ENCODE results near the gene PRRT1. TPM values are rescaled to one million over a fixed set of nuclear protein-coding genes. Genes with fewer than 3 reads are reported as not detected.
A peak's percentile ranks its signal among the peaks of the same experiment; 100 is the strongest.

Gene PRRT1
- total and polyA plus RNA-seq, 3 experiments from 2014 or later, result 0.35 to 0.72 (median 0.55) TPM

DNA sequence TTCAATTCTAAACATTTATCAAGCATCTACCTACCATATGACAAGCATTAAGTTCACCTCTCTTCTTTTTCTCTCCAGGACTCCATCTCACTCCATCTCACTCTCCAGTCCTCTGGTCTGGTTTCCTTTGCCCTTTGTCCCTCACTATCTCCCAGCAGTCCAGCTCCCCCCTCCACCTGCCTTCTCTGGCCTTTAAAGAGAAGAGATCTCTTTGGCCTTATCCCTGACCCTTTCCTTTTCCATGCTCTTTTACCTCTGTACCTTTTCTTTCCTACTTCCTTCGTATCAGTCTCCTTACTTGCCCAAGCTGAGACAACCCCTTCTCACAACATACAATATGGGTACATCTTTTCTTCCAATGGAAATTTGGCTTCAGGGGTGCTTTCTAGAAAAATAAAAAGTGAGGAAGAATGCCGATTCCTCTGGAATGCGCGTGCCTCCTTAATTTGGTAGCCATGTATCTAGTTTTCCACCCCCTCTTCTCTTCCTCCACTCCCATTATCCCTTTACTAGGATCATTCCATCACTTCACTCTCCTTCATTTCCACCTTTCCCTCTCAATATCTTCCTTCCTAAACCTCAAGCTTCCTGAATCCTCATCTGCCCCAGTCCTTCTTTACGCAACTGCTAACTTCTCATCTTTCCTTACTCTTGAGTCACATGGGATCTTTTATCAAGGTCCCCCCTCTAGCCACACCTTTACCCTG is 24.9 kb upstream of the PRRT1 start:
- Histone ChIP-seq H3K36me3 (ENCODE audit: insufficient read depth, low read length) (no peaks in the 10 kb centered on the region), H3K9me3 (ENCODE audit: low read length) (no peaks in the 10 kb centered on the region), H3K4me1 (ENCODE audit: insufficient read depth, low read length) (peaks cover 69% of the 10 kb centered on the region), H3K4me3 (ENCODE audit: low read length) (peak overlapping the region; percentile 75), H3K27ac (ENCODE audit: low read depth, low read length) (peak overlapping the region; percentile 93), H3K27me3 (ENCODE audit: insufficient read depth, low read length, poor library complexity, severe bottlenecking) (no peaks in the 10 kb centered on the region)
- Mint-ChIP-seq H3K9me3 (no peaks in the 10 kb centered on the region), H3K4me1 (peaks cover 61 to 85% (median 81%) of the 10 kb centered on the region in 3 donors), H3K27me3 (no peaks in the 10 kb centered on the region), H3K27ac (peak overlapping the region; percentile 92 to 99 (median 98)), H3K4me3 (peak overlapping the region; percentile 82 to 99 (median 95)), H3K36me3 (peaks cover 4 to 34% (median 13%) of the 10 kb centered on the region in 3 donors)
- CTCF ChIA-PET, result interaction anchor here (0.7 to 2.5 kb wide), 4 partner anchors 14 to 58 kb away, joined by 3 to 16 read pairs (median 6); partner anchors contain the start of gene PBX2
- POLR2A ChIA-PET, result interaction anchor here (0.7 to 4.4 kb wide), 6 partner anchors 14 to 82 kb away, joined by 4 to 20 read pairs (median 6); partner anchors contain the start of genes GPSM3 and PBX2
- no peak for DNase-seq

DNA sequence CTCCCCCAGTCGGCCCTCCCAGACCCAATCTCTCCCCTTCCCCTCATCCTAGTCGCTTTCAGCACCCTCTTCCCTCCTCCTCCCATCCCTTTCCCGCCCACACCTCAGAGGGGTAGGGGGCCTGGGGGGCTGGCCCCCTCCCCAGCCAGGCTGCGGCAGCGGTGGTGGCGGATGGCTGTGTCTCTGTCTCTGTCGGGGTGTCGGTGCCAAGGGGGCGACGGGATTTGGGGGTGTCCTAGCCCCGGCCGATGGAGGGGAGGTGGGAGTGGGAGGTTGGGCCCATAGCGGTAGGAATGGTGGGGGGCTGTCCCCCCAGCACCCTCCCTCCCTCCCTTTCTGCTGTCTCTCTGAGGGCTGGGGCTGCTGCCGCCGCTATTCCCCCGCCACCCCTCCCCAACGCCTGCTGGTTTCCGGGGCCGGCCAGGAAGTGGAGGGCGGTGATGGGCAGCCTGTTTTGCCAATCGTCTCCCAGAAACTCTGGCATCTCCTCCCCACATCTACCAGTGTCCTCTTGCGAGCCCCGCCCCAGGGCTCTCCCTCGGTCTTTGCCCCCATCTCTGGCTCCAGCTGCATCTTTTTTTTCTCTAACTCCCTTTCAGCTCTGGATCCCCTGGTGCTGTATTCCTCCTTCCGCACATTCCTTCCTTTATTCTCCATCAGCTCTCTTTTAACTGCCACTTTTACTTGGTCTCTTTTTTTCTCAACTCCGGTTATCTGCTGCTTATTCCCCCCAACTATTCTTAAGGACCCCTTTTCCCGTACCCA is 24.2 kb upstream of the PRRT1 start, which contains the start of gene AGPAT1:
Gene AGPAT1, minus strand, starts transcription at position 374 of the 765 bp plus-strand sequence. CDS start 4,588 bp downstream, outside the sequence.
- no peaks in the 10 kb centered on the region for H3K36me3 ChIP-seq (ENCODE audit: insufficient read depth, low read length)
- H3K27ac ChIP-seq (ENCODE audit: low read depth, low read length), result peak within 1 kb of the TSS; percentile 93
- peak within 1 kb of the TSS; percentile 75 for H3K4me3 ChIP-seq (ENCODE audit: low read length)
- Mint-ChIP-seq H3K27ac (peak within 1 kb of the TSS; percentile 92 to 99 (median 98)), H3K27me3 (no peaks in the 10 kb centered on the region), H3K4me1 (peaks cover 63 to 86% (median 80%) of the 10 kb centered on the region in 3 donors), H3K36me3 (peaks cover 4 to 34% (median 16%) of the 10 kb centered on the region in 3 donors), H3K9me3 (no peaks in the 10 kb centered on the region), H3K4me3 (peak within 1 kb of the TSS; percentile 82 to 99 (median 95))
- peak; percentile 93 to 97 (median 94) for DNase-seq
- POLR2A ChIA-PET, result interaction anchor here (0.7 to 4.4 kb wide), 4 partner anchors 14 to 81 kb away, joined by 4 to 20 read pairs (median 5); partner anchors contain the start of gene PBX2
- CTCF ChIA-PET, result interaction anchor here (0.7 to 2.5 kb wide), 3 partner anchors 14 to 47 kb away, joined by 3 to 16 read pairs (median 8); partner anchors contain the start of gene PBX2
- no peaks in the 10 kb centered on the region for H3K9me3 ChIP-seq (ENCODE audit: low read length)
- H3K4me1 ChIP-seq (ENCODE audit: insufficient read depth, low read length), result peaks cover 64% of the 10 kb centered on the region
- no peaks in the 10 kb centered on the region for H3K27me3 ChIP-seq (ENCODE audit: insufficient read depth, low read length, poor library complexity, severe bottlenecking)

DNA sequence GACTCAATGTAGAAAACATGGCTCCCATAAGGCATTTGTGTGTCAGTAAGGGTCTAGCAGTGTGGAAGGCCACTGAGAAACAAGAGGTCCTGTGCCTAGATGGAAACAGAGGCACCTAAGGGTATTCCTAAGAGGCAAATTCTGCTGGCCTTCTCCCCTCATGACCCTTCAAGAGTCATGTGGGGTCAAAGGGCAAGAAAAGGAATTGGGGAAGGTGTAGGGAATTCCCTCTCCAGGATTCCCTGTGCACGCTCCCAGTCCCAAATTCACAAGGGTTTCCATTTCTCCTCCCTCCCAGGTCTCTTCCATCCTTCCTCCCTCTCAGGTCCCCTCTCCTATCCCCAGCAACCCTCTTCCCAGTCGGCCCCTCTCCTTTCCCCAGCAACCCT is 23.6 kb upstream of the PRRT1 start:
- H3K9me3 Mint-ChIP-seq, result no peaks in the 10 kb centered on the region

DNA sequence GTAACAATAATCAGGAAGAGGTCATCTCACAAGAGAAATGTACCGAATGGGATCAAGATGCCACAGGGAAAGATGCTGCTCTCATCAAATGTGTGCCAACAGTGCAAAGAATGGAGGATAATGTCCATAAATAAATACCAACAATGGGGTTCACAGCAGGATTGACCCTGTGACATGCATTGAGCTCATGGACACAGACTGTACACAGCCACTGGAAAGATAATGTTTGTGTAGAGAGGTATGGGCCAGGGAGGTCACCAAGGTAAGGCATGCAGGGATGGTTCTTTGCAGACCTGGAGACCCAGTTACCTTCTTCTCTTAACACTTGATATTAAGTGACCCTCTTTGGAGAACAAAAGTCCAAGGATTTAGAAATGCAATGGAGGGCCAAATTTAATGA is 22.7 kb upstream of the PRRT1 start:
- Mint-ChIP-seq H3K27me3 (no peaks in the 10 kb centered on the region), H3K9me3 (no peaks in the 10 kb centered on the region), H3K4me1 (peaks cover 52 to 71% (median 65%) of the 10 kb centered on the region in 3 donors), H3K27ac (peak overlapping the region in 6 of 8 donors; percentile 11 to 89 (median 36)), H3K36me3 (peaks cover 0 to 35% (median 14%) of the 10 kb centered on the region in 3 donors), H3K4me3 (peak overlapping the region; percentile 14 to 99 (median 80))
- CTCF ChIA-PET, result no interaction called here
- no peaks in the 10 kb centered on the region for H3K27me3 ChIP-seq (ENCODE audit: insufficient read depth, low read length, poor library complexity, severe bottlenecking)
- POLR2A ChIA-PET, result no interaction called here
- no peaks in the 10 kb centered on the region for H3K9me3 ChIP-seq (ENCODE audit: low read length)
- no peak overlapping the region for H3K27ac ChIP-seq (ENCODE audit: low read depth, low read length)
- peaks cover 7% of the 10 kb centered on the region for H3K36me3 ChIP-seq (ENCODE audit: insufficient read depth, low read length)
- DNase-seq, result no peak
- no peak overlapping the region for H3K4me3 ChIP-seq (ENCODE audit: low read length)
- peaks cover 51% of the 10 kb centered on the region for H3K4me1 ChIP-seq (ENCODE audit: insufficient read depth, low read length)

More for the DNA sequence above, 23.6 kb upstream of the PRRT1 start:
- Mint-ChIP-seq H3K27ac (peak overlapping the region; percentile 11 to 94 (median 90)), H3K4me1 (peaks cover 58 to 80% (median 74%) of the 10 kb centered on the region in 3 donors), H3K36me3 (peaks cover under 1 to 34% (median 10%) of the 10 kb centered on the region in 3 donors), H3K27me3 (no peaks in the 10 kb centered on the region), H3K4me3 (peak overlapping the region; percentile 80 to 99 (median 95))
- CTCF ChIA-PET, result no interaction called here
- no peaks in the 10 kb centered on the region for H3K36me3 ChIP-seq (ENCODE audit: insufficient read depth, low read length)
- peak overlapping the region; percentile 75 for H3K4me3 ChIP-seq (ENCODE audit: low read length)
- H3K9me3 ChIP-seq (ENCODE audit: low read length), result no peaks in the 10 kb centered on the region
- H3K27me3 ChIP-seq (ENCODE audit: insufficient read depth, low read length, poor library complexity, severe bottlenecking), result no peaks in the 10 kb centered on the region
- peaks cover 60% of the 10 kb centered on the region for H3K4me1 ChIP-seq (ENCODE audit: insufficient read depth, low read length)
- no peak for DNase-seq
- peak overlapping the region; percentile 93 for H3K27ac ChIP-seq (ENCODE audit: low read depth, low read length)
- POLR2A ChIA-PET, result no interaction called here

DNA sequence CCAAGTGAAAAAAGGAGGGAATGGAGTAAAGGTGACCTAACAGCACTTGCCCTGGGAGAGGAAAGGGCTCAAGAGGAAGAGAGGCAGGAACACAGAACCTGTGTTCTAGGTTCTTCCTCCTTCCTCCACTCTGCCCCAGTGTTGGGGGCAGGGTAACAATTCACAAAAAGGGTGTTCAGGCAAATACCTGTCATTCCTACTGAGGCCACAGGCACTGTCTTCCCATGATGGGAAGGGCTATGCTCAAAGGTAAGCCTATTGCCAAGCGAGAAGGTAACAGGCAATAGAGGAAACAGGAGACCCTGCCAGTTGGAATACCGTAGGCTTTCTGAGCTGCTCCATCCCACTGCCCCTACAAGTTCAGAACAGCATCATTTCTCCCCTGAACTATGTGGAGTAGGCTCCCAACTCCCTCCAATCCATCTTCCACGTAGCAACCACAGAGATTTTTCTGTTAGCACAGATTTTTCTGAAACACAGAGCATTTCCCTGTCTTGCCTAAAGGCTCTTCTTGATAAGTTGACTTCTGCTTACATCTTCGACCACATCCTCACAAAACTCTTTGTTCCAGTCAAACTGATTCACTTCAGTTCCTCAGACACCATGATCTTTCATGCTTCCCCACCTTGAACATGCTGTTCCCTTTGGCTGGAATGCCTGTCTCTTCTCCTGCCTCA is 21.4 kb upstream of the PRRT1 start:
- CTCF ChIA-PET, result no interaction called here
- Mint-ChIP-seq H3K4me3 (peak overlapping the region in 1 of 7 donors; percentile 8), H3K27ac (peak overlapping the region in 6 of 8 donors; percentile 11 to 75 (median 67)), H3K36me3 (peaks cover 0 to 36% (median 12%) of the 10 kb centered on the region in 3 donors), H3K4me1 (peaks cover 41 to 60% (median 53%) of the 10 kb centered on the region in 3 donors), H3K9me3 (no peaks in the 10 kb centered on the region), H3K27me3 (no peaks in the 10 kb centered on the region)
- Histone ChIP-seq H3K36me3 (ENCODE audit: insufficient read depth, low read length) (peaks cover 16% of the 10 kb centered on the region), H3K4me3 (ENCODE audit: low read length) (no peak overlapping the region), H3K9me3 (ENCODE audit: low read length) (no peaks in the 10 kb centered on the region), H3K27ac (ENCODE audit: low read depth, low read length) (no peak overlapping the region), H3K4me1 (ENCODE audit: insufficient read depth, low read length) (peaks cover 44% of the 10 kb centered on the region), H3K27me3 (ENCODE audit: insufficient read depth, low read length, poor library complexity, severe bottlenecking) (no peaks in the 10 kb centered on the region)
- no peak for DNase-seq
- POLR2A ChIA-PET, result no interaction called here

DNA sequence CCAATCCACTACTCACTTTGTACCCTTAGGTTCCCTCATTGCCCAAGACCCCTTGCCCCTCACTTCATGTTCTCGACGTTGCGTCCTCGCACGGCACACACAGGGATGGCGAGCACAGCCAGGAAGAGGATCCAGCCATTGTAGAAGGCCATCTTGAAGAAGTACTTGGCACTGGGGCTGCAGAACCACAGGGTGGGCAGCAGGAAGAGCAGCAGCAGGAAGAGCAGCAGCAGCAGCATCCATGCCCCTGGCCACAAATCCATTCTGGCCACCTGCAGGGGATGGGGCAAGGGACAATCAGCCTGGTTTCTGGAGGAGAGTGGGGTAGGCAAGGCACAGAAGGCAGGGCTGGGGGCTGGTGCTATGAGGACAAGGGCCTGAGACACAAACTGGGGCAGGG is 19.5 kb upstream of the PRRT1 start:
- Mint-ChIP-seq H3K9me3 (no peaks in the 10 kb centered on the region), H3K36me3 (peaks cover 0 to 52% (median 15%) of the 10 kb centered on the region in 3 donors), H3K4me3 (peak overlapping the region in 2 of 7 donors; percentile 26 to 64), H3K27ac (peak overlapping the region in 1 of 8 donors; percentile 74), H3K27me3 (no peaks in the 10 kb centered on the region), H3K4me1 (peaks cover 28 to 43% (median 35%) of the 10 kb centered on the region in 3 donors)
- H3K4me3 ChIP-seq (ENCODE audit: low read length), result no peak overlapping the region
- H3K27ac ChIP-seq (ENCODE audit: low read depth, low read length), result no peak overlapping the region
- H3K36me3 ChIP-seq (ENCODE audit: insufficient read depth, low read length), result peaks cover 16% of the 10 kb centered on the region
- H3K9me3 ChIP-seq (ENCODE audit: low read length), result no peaks in the 10 kb centered on the region
- H3K4me1 ChIP-seq (ENCODE audit: insufficient read depth, low read length), result peaks cover 33% of the 10 kb centered on the region
- ChIA-PET POLR2A (no interaction called here), CTCF (interaction anchor here (1.0 kb wide), 1 partner anchor 20 kb away, joined by 3 read pairs; the partner anchor contains the start of gene PRRT1)
- no peak for DNase-seq
- H3K27me3 ChIP-seq (ENCODE audit: insufficient read depth, low read length, poor library complexity, severe bottlenecking), result no peaks in the 10 kb centered on the region

DNA sequence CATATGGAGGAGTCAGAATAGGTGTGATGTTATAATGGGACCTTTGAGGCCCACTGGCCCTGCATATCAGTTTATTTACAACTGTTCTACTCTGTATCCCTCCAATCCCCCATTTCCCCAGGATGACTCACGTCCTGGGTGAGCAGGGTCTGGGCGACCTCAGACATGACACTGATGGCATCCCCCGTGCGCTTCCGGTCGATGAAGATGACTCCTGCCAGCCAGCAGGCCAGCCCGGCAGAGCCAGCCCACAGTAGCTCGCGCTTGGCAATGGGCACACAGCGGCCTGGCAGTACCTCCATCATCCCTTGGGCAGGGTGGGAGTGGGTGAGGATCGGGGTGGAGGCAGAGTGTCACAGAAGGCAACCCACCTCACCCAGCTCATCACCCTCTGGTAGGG is 18.6 kb upstream of the PRRT1 start:
- H3K27ac Mint-ChIP-seq, result no peak overlapping the region
- peaks cover 28% of the 10 kb centered on the region for H3K4me1 ChIP-seq (ENCODE audit: insufficient read depth, low read length)
- no peaks in the 10 kb centered on the region for H3K9me3 ChIP-seq (ENCODE audit: low read length)
- H3K4me3 Mint-ChIP-seq, result no peak overlapping the region
- no peaks in the 10 kb centered on the region for H3K27me3 Mint-ChIP-seq
- peaks cover 22 to 37% (median 29%) of the 10 kb centered on the region in 3 donors for H3K4me1 Mint-ChIP-seq
- H3K4me3 ChIP-seq (ENCODE audit: low read length), result no peak overlapping the region
- POLR2A ChIA-PET, result no interaction called here
- no peaks in the 10 kb centered on the region for H3K27me3 ChIP-seq (ENCODE audit: insufficient read depth, low read length, poor library complexity, severe bottlenecking)
- peaks cover 0 to 57% (median 14%) of the 10 kb centered on the region in 3 donors for H3K36me3 Mint-ChIP-seq
- H3K27ac ChIP-seq (ENCODE audit: low read depth, low read length), result no peak overlapping the region
- CTCF ChIA-PET, result interaction anchor here (1.0 kb wide), 2 partner anchors 16 to 19 kb away, joined by 3 read pairs; partner anchors contain the start of gene PRRT1
- DNase-seq, result no peak
- H3K9me3 Mint-ChIP-seq, result no peaks in the 10 kb centered on the region
- H3K36me3 ChIP-seq (ENCODE audit: insufficient read depth, low read length), result peaks cover 16% of the 10 kb centered on the region

Data from CD8-positive, alpha-beta memory T cell (primary cell).